ENCODE measurements around the gene PARVB.

Gene PARVB

DNA sequence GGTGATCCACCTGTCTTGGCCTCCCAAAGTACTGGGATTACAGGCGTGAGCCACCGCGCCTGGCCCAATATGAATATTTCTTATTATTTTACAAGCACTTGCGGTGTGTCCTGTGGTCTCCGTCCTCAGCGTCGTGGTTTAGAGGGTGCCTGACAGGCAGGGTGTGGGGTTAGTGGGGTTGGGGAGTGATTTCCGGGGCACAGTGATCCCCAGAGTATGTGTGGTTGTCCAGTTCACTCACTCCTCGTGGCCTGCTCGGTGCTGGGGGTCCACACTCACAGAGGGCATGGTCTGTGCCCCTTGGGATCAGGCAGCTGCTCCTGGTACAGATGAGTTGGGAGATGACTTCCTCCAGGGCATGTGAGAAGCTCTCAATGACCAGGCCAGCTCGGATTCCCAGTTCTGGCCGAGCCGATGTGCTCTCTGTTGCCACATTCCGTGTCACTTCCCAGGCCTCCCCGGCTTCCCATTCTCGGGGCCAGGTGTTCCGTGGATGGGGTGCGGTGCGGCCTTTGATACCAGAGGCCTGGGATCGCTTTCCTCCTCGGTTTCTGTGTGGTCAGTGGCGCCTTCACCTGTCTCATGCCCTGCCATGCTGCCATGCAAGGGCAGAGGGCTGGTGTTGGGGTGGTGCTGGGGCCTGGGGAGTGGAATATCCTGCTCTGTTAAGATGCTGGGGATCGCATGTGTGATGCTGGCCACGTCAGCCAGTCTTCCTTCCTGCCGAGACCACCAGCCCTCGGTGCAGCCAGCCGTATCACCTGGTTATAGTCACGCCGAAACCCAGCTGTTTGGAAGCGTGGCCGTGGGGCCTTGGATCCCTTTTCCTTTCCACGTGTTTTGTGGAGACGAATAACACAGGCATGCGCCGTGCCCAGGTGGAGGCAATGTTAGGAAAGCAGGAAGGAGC, 39.6 kb downstream of the PARVB start:
- DNase-seq = no peak

DNA sequence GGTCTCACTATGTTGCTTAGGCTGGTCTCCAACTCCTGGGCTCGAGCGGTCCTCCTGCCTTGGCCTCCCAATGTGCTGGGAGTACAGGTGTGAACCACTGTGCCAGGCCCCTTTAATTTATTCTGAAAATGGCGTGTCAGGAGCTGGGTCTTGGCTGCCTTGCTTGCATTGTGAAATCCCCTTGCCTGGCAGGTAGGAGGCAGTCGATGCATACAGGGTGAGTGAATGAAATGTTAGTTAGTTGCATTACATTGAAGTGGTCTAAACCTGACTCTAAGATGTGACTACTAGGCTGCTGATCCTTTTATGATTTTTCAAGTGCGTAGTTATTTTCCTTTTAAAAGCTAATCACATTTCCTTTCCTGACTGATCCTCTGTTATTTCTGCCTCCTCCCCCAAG, 42.9 kb downstream of the PARVB start:
- DNase-seq = no peak

DNA sequence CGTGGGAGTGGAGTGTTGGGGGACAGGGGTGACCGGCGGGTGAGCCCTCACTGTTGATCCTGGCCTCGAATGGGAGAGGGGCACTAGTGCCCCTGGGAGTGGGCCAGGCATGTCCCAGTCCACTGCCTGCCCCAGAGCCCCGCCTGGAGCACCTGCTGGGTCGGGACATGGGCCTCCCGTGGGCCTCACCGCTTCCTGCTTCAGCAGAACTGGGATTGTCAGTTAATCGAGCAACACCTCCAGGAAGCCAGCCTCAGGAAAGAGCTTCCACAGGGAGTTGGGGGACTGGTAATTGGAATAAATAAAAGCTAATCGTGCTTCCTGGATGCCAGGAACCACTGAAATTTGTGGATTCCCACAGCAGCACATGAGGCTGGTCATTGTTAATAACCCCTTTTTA, 43.8 kb downstream of the PARVB start:
- no peak for DNase-seq

DNA sequence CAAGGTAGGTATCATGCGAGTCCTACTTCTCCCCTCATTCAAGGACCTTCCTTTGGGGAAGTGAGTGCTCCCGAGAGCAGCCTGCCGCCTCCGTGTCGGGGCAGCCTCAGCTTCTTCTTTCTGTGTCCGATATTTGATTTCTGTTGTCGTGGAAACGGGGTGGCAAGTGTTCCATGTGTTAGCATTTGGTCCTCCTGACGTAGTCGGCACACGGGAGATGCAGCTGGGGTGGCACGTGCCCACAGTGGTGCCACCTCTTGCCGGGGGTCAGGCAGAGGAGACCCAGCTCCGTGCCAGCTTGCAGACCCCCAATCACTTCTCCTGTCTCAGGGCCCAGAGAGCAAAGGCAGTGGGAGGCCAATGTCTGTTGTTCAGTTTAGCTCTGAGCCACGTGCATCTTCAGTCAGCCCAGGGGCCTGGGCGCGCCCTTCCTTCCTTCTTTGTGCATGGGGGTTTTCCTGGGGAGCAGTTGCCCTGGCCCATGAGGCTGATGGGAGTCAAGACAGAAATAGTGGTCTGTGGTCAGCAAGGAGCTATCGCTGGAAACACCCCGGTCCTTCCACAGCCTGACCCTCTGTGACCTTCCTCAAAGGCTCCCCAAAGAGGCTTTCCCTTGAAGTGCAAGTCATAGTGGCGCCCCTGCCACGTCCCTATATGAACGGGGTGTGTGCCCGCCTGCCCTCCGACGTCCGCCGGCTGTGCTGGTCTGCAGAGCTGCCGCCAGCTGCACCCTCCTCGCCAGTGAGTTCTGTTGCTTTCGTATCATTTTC, 44.5 kb downstream of the PARVB start:
- DNase-seq = no peak

DNA sequence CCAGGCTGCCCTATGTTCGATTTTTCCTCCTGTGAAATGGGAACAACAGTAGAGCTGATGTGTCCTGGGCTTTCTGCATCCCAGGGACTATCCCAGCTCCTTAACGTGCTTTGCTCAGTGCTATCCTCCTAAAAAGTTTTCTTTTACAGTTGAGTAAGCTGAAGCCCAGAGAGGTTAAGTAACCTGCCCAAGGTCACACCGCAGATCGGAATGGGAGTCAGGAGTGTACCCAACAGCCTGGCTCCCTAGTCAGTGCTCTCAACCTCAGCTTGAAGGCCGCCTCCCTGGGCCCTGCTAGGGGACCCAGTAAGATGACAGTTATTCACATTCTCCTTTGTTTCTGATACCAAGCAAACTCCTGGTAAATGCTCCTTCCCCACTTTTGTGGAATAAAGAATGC, 45.9 kb downstream of the PARVB start:
- DNase-seq = no peak

DNA sequence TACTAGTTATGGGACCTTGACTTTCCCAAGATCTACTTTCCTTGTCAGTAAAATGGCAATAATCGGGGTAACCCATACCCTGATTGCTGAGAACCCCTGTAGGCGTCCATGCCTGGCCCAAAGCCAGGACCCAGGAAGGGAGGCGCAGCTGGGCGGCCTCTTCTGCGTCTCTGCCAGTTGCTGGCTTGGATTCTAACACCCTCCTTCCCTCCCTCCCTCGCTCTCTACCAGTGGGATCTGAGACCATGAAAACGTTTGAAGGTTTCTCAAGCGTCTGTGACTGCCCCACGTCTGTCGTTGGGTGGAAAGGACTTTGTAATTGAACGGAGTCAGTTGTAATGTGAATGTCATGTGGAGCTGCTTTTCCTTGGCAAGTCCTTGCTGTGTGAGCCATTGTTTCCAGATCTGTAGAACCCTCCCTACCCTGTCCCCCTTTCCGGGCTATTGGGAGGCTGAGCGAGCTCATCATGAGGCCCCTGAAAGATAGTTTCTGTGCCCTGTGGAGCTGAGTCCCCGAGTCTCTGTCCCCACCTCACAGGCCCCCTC, 47.8 kb downstream of the PARVB start:
- DNase-seq = no peak

DNA sequence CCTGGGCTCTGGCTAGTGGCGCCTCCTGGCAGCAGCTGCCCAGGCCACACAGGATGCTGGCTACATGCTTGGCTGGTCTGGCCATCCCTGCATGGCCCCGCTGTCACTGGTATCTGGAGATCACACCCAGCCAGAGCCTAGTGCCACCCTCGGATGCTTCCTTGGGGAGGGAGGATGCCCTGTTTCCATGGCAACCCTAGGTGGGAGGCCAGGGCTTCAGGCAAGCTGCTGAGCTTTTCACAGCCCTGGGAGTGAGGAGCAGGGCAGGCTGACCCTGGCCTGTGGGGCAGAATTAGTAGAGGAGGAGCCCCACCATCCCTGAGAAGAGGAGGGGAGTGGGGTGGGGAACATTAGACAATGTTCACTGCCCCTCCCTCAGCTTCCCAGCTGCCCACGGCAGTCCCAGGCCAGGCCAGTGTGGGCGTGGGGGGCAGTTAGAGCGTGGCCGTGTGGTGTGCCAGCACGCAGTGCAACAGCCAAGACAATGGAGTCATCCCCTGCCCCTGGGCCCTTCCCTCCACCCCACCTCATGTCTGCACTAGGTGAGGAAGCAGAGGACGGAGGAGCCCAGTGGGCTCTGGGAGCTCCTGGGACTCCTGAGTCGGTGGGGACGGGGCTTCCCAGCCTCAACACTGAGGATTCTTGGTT, 50.4 kb downstream of the PARVB start:
- DNase-seq = no peak

DNA sequence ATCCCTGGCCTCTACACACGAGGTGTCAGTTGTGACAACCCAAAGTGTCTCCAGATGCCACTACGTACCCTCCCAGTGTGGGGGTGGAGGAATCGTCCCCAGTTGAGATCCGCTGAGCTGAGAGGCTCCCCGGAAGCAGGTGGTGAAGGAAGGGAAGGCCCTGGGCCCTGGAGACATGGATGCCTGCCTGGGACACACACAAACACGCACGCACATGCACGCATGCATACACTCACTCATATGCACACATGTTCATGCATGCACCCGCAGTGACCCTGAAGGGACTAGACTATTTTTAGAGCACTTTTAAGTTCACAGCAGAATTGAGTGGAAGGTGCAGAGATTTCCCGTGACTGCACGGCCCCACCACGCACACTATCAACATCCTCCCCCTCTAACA, 50.9 kb downstream of the PARVB start:
- DNase-seq = no peak

DNA sequence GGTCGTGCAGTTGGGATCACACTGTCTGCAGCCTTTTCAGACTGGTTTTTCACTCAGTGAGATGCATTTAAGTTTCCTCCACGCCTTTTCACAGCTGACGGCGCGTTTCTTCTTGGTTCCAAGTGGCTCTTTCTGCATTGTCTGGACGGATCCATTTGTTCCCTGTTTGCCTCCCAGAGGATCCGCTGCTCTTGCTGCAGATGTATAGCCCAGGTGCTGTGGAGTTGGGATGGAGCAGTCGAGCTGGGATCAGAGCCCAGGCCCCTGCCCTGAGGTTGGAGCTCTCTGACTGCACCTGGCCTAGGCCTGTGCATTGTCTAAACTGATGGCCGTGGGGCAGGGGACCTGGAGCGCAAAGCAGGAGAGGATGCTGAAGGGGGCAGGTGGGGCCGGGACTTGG, 51.6 kb downstream of the PARVB start:
- DNase-seq = no peak

DNA sequence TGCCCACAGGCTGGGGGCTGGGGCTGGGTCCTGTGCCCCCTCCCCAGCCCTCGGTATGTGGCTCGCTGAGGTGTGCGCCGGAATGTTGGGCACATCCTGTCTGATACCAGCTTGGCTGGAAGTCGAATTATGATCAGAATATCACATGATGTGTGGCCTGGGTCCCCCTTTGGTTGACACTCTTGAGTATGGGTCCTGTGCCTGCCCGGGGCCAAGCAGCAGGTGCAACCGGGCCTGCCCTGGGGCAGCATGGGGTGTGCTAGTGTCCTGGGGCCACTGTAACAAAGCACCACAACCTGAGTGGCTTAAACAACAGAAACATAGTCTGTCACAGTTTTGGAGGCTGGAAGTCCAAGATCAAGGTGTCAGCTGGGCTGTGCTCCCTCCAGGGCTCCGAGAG, 52.7 kb downstream of the PARVB start:
- DNase-seq = no peak

DNA sequence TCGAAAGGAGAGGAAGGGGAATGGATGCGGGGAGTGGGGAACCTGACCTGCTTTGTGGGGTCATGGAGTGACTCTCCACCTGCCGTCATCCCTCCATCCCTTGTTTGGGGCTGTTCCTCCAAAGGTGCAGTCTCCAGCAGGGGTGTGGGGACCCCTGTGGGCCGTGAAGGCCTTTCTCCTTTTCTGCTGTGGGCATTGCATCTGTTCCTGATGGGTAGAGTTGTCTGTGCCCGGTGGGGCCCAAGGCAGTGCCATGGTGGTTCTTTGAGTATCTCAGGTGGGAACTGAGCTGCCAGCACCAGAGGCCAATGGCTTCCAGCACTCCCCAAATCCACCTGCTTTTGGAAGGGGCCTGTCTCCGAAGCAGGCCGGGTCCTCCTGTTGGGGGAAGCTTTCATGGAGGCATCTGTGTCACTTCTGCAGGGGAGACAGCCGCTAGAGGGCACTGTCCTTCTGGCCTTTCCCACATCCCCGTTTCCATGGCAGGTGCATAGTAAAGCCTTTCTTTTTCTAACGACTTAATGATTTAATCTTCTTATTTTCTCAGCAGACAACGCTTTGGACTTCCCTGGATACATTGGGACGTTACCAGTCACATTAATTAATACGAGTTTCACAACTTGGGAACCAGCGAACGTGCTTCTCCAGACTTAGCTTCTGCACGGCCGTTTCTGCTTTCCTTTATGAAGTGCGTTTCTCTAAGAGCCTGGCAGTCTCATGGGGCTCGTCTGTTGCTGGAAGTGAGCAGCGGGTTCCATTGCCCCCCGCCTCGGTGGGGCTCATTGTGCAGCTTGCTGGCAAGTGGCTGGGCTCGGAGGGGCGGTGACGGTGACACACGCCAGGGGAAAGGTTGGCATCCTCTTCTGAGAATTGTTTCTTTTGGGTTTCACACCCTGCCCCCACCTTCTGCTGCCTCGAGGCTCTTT, 57.1 kb downstream of the PARVB start:
- DNase-seq = peak; percentile 69

DNA sequence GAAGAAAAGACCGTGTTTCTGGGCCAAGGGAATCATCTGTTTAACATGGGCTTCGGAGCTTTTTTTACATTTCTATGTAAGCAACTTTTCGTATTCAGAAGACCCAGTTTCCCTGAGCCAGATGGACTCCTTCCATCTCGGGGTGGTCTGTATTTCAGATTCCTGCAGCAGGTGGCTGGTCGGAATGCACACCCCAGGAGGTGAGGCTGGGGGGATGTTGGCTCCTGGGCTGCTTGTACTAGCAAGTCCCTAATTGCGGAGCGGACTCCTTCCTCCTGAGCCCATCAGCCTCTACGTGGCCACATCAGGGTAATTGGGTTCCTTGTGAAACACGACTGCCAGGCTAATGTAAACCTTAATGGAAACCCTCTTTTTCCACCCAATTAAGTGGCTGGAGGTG, 58.7 kb downstream of the PARVB start:
- DNase-seq = no peak

DNA sequence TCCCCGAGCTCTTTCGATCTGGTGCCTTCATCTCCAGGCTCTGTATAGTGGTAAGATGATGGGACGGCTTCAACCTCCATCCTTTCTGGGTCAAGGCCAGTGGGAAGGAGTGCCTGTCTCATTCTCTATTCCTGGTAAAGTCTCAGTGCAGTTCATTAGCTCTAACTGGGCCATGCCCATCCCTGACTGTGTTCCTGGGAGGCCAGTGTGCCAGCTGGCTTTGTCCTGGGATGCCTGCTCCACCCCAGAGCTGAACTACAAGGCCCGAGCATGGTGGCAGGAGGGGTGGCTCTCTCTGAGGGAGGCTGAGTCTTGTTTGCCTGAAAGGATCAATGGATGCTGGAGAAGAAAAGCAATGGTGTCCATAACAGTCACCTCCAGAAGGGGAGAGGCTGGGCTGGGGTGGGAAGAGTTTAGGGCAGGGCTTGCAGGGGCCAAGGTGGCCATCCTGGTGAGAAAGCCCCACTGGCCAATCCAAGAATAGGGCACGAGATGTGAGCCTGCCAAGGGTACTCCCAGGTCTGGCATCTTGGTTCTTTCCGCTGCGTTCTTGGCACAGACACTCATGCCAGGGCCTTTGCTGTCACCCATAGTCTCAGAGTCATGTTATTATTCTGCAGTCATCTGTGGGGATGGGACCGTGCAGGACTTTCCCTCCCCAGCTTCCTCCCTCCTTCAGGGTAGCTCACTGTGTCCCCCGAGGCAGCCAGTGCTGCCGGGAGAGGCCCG, 60.1 kb downstream of the PARVB start:
- no peak for DNase-seq

DNA sequence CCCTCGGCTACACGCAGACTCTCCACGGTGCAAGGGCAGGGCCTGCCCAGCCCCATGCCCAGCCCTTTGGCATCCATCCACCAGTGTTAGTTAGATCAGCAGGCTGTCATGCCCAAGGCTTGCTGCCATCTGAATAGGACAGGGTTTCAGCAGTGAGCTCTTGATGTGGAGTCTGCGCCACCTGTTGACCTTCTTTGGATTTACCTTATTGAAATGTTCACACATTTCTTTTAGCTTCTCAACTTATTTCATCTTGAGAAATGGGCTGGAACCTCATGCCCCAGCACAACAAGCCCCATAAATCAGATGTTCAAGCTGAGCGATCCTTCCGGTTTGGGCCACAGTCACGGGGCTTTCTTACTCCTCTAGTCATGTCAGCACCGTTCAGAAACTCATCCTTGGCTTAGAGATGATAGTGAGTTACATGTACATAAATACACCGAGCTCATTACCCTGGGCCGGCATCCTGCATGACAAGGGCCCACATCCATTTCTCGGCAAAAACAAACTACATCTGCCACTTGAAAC, 61.7 kb downstream of the PARVB start:
- DNase-seq = no peak

DNA sequence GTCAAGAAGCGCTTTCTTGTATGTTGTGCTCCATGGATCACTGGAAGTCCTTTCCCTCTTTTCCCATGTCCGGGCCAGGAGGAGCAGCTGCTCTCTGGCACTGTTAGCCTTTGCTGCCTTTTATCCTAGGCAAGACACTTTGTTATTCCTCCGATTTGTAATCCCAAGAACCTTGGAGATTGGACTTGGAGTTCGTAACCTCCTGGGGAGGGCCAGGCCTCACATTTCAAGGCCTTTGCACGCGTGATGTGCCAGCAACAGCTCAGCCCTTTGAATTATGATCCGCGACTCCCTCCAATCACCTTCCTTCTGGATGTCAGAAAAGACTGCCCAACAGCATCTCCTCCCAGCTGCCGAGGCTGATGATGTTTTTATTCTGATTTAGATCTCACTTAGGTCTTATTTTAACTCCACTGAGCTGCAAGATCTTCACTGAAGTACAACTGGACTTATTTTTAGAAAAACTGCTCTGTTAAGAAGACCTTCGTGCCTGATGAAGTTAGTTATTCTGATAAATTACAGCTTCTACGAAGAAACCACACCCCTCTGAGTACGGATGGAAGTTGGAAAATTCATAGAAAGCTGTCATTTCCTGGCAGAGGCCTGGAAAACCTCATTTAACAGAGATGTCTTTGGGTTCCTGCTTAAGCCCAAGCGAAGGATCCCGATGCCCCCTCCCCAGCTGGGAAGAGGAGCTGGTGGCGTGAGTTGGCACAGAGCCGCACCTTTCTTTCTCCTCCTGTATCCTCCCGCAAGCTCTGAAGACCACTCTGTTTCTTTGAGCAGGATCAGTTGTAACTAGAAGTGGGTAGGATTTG, 62.4 kb downstream of the PARVB start:
- no peak for DNase-seq

DNA sequence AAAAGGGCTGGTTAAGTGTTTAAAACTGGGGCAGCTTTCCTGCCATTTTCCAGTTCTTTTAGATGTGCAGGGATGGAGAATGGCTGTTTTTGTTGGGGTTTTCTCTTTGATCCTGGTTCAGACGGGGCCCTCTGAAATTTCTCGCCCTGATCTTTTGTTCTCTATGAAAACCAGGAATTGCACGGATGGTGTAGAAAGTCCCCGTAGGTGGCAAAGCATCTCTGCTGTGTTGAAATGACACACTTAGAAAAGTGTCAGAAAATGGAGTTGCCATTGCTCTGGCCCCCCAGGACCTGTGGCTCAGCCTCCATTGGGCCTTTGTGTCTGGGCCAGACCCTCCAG, 63.0 kb downstream of the PARVB start:
- no peak for DNase-seq

DNA sequence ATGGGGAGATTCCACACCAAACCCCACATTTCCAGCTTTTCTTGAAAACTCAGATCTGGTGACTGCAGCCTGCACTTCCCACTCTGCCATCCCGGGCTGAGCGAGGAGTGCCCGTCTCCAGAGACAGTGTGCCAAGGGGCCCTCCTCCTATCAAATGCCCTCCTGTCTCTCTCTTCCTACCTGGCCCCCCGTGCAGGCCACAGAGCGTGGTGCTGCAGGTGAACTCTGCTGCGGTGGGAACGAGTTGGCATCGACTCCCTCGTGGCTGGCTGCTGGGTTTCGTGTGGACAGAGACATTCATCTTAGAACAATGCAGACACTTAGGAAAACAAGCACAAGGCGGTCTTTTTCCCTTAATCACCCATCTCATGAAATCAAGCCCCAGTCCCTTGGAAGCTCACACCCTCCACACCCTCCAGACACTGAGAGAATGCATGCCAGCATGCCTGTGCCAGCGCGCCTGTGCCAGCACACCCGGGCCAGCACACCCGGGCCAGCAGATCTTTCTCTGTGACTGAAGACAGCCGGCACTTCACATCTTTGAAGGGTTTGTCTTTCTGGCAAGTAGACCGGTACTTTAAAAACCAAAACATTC, 65.0 kb downstream of the PARVB start:
- DNase-seq = no peak

DNA sequence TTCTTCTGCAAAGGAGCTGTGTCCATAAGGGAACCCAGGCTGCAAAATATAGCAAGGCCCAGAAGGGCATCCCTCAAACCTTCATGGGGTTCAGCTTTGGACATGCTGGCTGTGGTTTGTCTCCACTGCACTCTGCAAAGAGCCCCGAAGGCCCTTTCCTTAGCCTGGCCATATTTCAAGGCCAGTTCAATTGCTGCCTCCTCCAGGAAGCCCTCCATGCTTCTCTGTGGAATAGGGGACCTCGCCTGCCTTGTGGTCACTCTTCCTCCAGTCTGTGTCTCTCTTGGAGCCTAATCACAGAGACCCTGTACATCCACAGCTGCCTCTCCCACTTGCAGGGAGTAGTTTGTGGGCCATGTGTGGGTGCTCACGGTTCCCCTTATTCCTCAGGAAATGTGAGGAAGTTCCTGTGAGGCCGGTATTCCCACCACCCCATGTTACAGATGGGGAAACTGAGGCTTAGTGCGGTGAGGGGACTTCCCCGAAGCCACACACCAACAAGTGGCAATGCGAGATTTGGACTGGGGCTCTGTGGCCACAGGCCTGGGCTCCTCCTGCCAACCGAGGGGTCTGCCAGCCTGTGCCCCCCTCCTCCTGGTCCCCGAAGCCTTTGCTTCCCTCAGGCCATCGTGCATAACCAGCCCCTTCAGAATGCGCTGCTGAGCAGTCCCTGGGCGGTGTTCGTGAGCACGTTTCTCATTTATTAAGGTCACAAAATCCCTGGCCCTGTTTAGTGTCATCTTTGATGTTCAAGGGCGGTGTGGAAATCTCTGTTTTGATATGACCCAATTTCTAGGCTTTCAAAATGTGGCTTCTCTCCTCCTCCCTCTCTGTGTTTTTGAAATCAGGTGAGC, 65.8 kb downstream of the PARVB start:
- DNase-seq = no peak

DNA sequence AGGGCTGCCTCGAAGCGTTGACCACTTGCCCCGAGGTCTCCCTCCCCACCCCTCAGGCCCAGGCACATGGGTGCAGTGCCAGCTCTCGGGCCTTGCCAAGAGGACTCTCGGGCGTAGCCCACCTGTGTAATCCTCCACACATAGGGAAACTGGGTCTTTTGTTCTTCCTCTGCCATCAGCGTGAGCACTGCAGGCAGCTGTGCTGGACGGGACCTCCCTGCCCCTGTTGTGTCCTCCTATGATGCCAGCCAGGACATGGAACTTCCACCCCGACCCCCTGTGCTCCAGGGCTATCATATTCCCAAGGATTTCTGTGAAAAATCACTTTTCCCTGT, 66.4 kb downstream of the PARVB start:
- no peak for DNase-seq
